Neutrophil (primary cell): Measurements from ENCODE around the gene CD81.
"Not testable (repeated sequence)": the region's sequence is repeated elsewhere in the genome, so short reads cannot be mapped to it uniquely, and the experiment has no call there.

Experiments
- H3K27ac ChIP-seq: fragments of 200-600 bp; sonication (generic); 2 replicates; pipeline ENCODE4 v1.5.1; 2016; ENCODE audit warnings: mild to moderate bottlenecking, moderate library complexity
- H3K27me3 ChIP-seq: fragments of 200-600 bp; sonication (generic); 2 replicates; pipeline ENCODE4 v1.6.0; 2016; ENCODE audit warnings: mild to moderate bottlenecking
- H3K36me3 ChIP-seq: fragments of 200-600 bp; sonication (generic); 2 replicates; pipeline ENCODE4 v1.5.1; 2017
- H3K4me1 ChIP-seq, 2 experiments: fragments of 200-600 bp in 1 of 2; sonication (generic) in 1 of 2; 1 replicate in 1 of 2; 2 replicates in 1 of 2; pipeline versions ENCODE4 v1.5.1 to v1.6.1; 2013 to 2016; ENCODE audit warnings: low read depth in 1 of 2, low read length in 1 of 2, mild to moderate bottlenecking in 1 of 2, moderate library complexity in 1 of 2; ENCODE audit not compliant: control insufficient read depth in 1 of 2, insufficient read depth in 1 of 2
- H3K4me3 ChIP-seq, 2 experiments: fragments of 200-600 bp in 1 of 2; sonication (generic) in 1 of 2; 1 replicate in 1 of 2; 2 replicates in 1 of 2; pipeline ENCODE4 v1.5.1; 2013 to 2016; ENCODE audit warnings: low read depth in 1 of 2, low read length in 1 of 2, mild to moderate bottlenecking in 1 of 2, moderate library complexity in 1 of 2
- H3K9me3 ChIP-seq: fragments of 200-600 bp; sonication (generic); 2 replicates; pipeline ENCODE4 v1.5.1; 2016
- CTCF ChIP-seq: fragments of 200-600 bp; sonication (generic); IDR thresholded peaks from 2 replicates; pipeline ENCODE4 v1.5.1; 2016; ENCODE audit warnings: antibody characterized with exemption

CD81 gene

GRCh38 chr11:2331404-2331803, 45.7 kb upstream of the CD81 start:
- no peak overlapping the region for H3K27ac ChIP-seq
- no peak for TF ChIP-seq CTCF
- no peak overlapping the region for H3K4me3 ChIP-seq

DNA sequence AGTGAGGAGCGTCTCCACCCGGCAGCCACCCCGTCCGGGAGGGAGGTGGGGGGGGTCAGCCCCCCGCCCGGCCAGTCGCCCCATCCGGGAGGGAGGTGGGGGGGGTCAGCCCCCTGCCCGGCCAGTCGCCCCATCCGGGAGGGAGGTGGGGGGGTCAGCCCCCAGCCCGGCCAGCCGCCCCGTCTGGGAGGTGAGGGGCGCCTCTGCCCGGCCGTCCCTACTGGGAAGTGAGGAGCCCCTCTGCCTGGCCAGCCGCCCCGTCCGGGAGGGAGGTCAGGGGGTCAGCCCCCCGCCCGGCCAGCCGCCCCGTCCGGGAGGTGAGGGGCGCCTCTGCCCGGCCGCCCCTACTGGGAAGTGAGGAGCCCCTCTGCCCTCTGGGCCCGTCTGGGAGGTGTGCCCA, 44.5 kb upstream of the CD81 start:
- not testable (repeated sequence) for H3K4me1 ChIP-seq, H3K4me3 ChIP-seq, H3K27ac ChIP-seq, H3K9me3 ChIP-seq, H3K36me3 ChIP-seq
- peaks cover 13% of the 10 kb centered on the region for H3K27me3 ChIP-seq

More at GRCh38 chr11:2331404-2331803, 45.7 kb upstream of the CD81 start:
- peaks cover 4% of the 10 kb centered on the region for H3K9me3 ChIP-seq
- H3K27me3 ChIP-seq: peaks cover 4% of the 10 kb centered on the region
- no peaks in the 10 kb centered on the region for H3K36me3 ChIP-seq
- no peaks in the 10 kb centered on the region for H3K4me1 ChIP-seq

GRCh38 chr11:2333486-2334205, 43.5 kb upstream of the CD81 start:
- H3K4me3 ChIP-seq, H3K9me3 ChIP-seq, H3K27ac ChIP-seq, H3K36me3 ChIP-seq, H3K4me1 ChIP-seq: not testable (repeated sequence)
- H3K27me3 ChIP-seq: peaks cover 15% of the 10 kb centered on the region

DNA sequence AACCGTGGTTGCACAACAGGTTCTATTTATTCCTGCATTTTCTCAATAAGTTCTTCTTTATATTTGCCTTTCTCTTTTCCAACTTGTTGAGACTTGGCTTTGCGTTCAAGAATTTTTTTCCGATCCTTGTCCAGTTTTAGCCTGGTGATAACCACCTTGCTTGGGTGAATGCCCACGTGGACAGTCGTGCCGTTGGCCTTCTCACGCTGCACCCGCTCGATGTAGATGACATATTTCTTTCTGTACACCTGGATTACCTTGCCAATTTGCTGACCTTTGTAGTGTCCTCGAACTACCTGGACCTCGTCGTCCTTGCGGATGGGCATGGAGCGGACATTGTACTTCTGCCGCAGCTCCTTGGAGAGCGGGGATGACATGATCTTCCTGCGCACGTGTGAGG, 41.8 kb upstream of the CD81 start:
- not testable (repeated sequence) for H3K4me3 ChIP-seq, H3K9me3 ChIP-seq, H3K27ac ChIP-seq, H3K36me3 ChIP-seq, H3K4me1 ChIP-seq
- peaks cover 24% of the 10 kb centered on the region for H3K27me3 ChIP-seq

- H3K9me3 ChIP-seq, H3K4me1 ChIP-seq, H3K36me3 ChIP-seq, H3K4me3 ChIP-seq, H3K27ac ChIP-seq: not testable (repeated sequence)
- peaks cover 28% of the 10 kb centered on the region for H3K27me3 ChIP-seq
Measured at GRCh38 chr11:2338760-2339159, 38.4 kb upstream of the CD81 start.

DNA sequence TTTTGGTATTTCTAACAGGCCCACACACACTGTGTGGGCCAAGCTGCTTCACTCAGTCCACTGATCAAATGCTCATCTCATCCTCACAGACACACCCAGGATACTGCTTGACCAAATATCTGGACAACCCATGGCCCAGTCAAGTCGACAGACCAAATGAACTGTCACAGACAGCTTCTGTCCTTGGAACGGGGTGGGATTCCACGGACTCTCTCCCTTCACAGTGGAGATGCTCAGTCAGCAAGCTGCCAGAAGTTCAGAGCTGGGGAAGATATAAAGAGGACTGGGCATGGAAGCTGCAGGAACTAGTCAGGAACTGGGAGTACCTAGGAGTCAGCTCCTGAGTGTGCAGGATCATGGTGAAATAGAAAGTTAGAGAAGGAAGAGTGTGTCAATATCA, 34.6 kb upstream of the CD81 start:
- no peak for TF ChIP-seq CTCF
- H3K27me3 ChIP-seq: peaks cover 14% of the 10 kb centered on the region
- no peaks in the 10 kb centered on the region for H3K4me1 ChIP-seq

GRCh38 chr11:2342981-2343380, 34.1 kb upstream of the CD81 start:
- H3K27me3 ChIP-seq: peaks cover 14% of the 10 kb centered on the region
- H3K4me1 ChIP-seq: no peaks in the 10 kb centered on the region
- no peak for TF ChIP-seq CTCF
- no peaks in the 10 kb centered on the region for H3K36me3 ChIP-seq
- no peak overlapping the region for H3K4me3 ChIP-seq
- H3K9me3 ChIP-seq: no peaks in the 10 kb centered on the region
- no peak overlapping the region for H3K27ac ChIP-seq

More for the DNA sequence above, 34.6 kb upstream of the CD81 start:
- H3K9me3 ChIP-seq: no peaks in the 10 kb centered on the region
- no peak overlapping the region for H3K27ac ChIP-seq
- H3K36me3 ChIP-seq: no peaks in the 10 kb centered on the region
- no peak overlapping the region for H3K4me3 ChIP-seq

GRCh38 chr11:2343502-2343901, 33.6 kb upstream of the CD81 start:
- H3K27ac ChIP-seq: no peak overlapping the region

More at GRCh38 chr11:2343502-2343901, 33.6 kb upstream of the CD81 start:
- Histone ChIP-seq H3K36me3 (no peaks in the 10 kb centered on the region), H3K27me3 (peaks cover 14% of the 10 kb centered on the region), H3K9me3 (no peaks in the 10 kb centered on the region), H3K4me3 (no peak overlapping the region), H3K4me1 (no peaks in the 10 kb centered on the region)
- TF ChIP-seq CTCF: no peak
